Brain microvascular endothelial cell (primary cell): ENCODE data around the gene GUCA2A.

Source experiments
- DNase-seq: peaks from one replicate; pipeline ENCODE4 v3.0.0-alpha.2; 2020
- H3K27ac ChIP-seq: fragments of 250-450 bp; sonication (Bioruptor Pico); 2 replicates; pipeline ENCODE4 v1.5.1; 2020; ENCODE audit warnings: mild to moderate bottlenecking, moderate library complexity
- H3K27me3 ChIP-seq: fragments of 250-450 bp; sonication (Bioruptor Pico); replicated peaks from 2 replicates; pipeline ENCODE4 v1.5.1; 2020; ENCODE audit warnings: mild to moderate bottlenecking
- H3K36me3 ChIP-seq: fragments of 250-450 bp; sonication (Bioruptor Pico); replicated peaks from 2 replicates; pipeline ENCODE4 v1.5.1; 2020; ENCODE audit warnings: mild to moderate bottlenecking
- H3K4me3 ChIP-seq: 2 replicates; pipeline ENCODE4 v1.5.1; 2011; ENCODE audit warnings: low read depth, mild to moderate bottlenecking, control low read depth, low read length, moderate library complexity
- in situ Hi-C: cut with HindIII; loops from 2 replicates; pipeline ENCODE4 v1.10.0; 2017; ENCODE audit warnings: low sequenced_read_pairs, low pct_ligation_motif_present
- TF ChIP-seq, protein P1 (sequence below): IDR thresholded peaks from 2 replicates; pipeline ENCODE4 v1.5.1; 2011; ENCODE audit warnings: low read depth, mild to moderate bottlenecking, moderate library complexity, low read length, control low read depth, inconsistent platforms; ENCODE audit errors: missing control alignments

GUCA2A gene

DNA sequence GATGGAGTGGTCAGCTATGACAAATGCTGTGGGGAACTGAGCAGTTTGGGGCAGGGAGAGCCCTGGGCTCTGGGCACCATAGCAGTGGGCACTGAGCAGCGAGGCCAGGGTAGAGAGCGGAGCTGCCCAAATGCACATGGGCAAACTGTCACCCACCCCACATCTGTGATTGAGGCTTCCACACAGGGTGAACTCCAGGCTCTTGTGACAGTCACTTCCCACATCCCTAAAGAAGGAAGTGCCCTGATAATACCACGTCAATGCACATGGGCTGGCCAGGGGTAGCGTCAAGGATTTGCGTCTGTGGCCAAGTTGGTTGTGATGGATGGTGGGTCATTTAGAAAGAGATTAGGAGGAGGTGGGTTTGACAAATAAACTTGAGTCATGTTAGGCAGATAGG is 13.9 kb downstream of the GUCA2A start:
- Histone ChIP-seq H3K4me3 (no peak overlapping the region), H3K27me3 (peaks cover 6% of the 10 kb centered on the region), H3K27ac (no peak overlapping the region), H3K36me3 (no peaks in the 10 kb centered on the region)
- no peak for DNase-seq
- in situ Hi-C loops, result no loop called here
- TF ChIP-seq, protein P1, sequence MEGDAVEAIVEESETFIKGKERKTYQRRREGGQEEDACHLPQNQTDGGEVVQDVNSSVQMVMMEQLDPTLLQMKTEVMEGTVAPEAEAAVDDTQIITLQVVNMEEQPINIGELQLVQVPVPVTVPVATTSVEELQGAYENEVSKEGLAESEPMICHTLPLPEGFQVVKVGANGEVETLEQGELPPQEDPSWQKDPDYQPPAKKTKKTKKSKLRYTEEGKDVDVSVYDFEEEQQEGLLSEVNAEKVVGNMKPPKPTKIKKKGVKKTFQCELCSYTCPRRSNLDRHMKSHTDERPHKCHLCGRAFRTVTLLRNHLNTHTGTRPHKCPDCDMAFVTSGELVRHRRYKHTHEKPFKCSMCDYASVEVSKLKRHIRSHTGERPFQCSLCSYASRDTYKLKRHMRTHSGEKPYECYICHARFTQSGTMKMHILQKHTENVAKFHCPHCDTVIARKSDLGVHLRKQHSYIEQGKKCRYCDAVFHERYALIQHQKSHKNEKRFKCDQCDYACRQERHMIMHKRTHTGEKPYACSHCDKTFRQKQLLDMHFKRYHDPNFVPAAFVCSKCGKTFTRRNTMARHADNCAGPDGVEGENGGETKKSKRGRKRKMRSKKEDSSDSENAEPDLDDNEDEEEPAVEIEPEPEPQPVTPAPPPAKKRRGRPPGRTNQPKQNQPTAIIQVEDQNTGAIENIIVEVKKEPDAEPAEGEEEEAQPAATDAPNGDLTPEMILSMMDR, result no peak

DNA sequence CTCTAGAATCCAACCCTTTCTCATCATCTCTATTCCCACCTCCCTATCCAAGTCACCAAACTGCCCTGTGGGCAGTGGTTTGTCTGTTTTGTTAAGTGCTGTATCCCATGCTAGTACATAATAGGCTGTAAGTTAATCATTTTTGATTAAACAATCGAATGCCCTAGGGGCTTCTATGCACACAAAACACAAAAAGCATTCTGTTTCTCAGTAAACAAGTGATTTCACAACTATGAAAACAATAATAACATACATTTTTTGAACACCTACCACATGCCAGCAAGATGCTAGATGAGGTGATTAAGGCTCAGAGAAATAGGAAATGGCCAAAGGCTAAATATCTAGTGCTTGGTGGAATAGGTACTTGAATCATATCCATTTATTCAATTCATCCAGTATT is 16.4 kb downstream of the GUCA2A start:
- H3K27me3 ChIP-seq, result peaks cover 17% of the 10 kb centered on the region

DNA sequence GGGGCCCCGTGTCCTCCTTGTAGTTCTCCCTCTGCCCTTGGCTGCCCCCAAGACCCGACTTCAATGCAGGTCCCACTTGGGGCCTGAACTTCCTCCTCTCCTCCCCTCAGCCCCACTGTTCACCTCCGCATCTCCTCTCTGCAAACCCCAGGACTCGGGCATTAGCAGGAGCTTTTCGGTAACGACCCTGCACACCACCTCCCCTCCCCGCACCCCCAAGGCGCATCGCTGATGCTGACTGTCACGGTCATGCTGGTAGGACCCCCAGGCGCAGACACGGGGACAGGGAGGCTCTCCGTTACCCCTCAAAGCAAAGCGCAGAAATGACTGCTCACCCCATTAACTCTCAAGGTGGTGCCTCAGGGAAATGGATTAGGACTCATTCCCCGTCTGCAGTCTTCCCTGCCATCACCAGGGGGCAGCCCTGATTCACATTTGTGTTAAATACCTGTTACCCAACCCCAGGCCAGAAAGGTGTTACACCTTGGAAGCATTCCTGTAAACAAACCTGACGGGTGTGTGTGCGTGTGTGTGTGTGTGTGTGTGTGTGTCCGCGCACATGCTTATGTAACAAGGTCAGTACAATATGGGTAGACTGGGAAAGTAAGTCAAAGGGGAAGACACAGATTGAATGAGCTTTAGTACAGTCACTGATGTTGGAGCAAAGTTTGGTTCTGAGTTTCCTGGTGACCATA is 17.8 kb downstream of the GUCA2A start:
- H3K27ac ChIP-seq, result no peak overlapping the region
- DNase-seq, result peak; percentile 56
- no peak overlapping the region for H3K4me3 ChIP-seq
- in situ Hi-C loops, result no loop called here
- H3K36me3 ChIP-seq, result no peaks in the 10 kb centered on the region
- H3K27me3 ChIP-seq, result peaks cover 17% of the 10 kb centered on the region
- TF ChIP-seq, protein P1, result peak; percentile 94

More for the DNA sequence above, 16.4 kb downstream of the GUCA2A start:
- no peak overlapping the region for H3K4me3 ChIP-seq
- no peak overlapping the region for H3K27ac ChIP-seq
- H3K36me3 ChIP-seq, result no peaks in the 10 kb centered on the region
- in situ Hi-C loops, result no loop called here
- no peak for DNase-seq
- TF ChIP-seq, protein P1, result no peak

DNA sequence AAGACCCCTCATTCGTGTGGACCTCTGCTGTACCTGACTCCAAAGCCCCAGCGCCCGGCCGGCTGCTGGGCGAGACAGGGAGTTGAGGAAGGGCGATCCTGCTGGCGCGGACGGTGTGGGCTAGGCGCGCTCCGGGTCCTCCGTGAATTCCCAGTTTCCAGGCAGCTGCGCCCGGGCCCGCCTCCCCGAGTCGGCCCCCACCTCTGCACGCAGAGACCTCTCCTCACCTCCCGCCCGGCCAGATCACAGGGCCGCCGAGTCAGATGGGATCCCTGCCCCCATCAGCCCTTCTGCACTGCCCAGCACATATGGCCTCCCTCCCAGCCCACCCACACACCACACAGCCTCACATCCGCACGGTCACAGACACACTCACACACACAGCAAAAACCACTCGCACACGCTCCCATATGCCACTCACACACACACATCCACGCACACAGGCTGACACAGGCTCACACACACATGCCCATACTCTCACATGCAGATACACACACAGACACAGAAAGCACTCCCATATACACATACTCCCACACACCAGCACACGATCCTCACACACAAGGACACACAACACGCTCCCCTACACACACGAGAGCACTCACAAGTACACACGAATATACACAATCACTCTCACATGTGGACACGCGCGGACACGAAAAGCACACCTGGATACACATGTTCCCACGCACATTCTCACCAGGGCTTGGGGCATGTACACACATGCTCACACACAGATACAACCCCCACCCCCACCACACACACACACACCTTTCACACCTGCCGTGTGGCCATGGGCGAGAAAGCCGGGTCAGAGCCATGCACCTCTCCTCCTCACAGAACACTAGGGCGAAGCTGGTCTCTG is 18.6 kb downstream of the GUCA2A start:
- H3K36me3 ChIP-seq, result no peaks in the 10 kb centered on the region
- no peak for DNase-seq
- H3K27ac ChIP-seq, result no peak overlapping the region
- no peak overlapping the region for H3K4me3 ChIP-seq
- peaks cover 17% of the 10 kb centered on the region for H3K27me3 ChIP-seq
- in situ Hi-C loops, result no loop called here
- TF ChIP-seq, protein P1, result no peak

DNA sequence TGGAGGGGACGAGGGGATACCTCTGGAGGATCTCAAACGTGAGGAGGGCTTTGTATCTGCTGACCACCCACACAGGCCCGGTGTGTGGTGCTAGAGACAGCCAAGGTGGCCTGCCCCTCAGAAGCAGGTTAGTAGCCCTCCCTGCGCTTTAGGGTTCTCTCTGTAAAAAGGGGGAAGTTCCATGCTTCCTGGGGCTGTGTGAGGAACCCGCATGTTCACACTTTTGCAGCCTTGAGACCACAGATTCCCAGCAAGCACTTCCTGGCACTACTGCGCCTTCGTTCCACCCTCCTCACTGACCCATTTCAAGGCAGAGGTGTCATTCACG is 19.2 kb downstream of the GUCA2A start:
- in situ Hi-C loops, result no loop called here
- TF ChIP-seq, protein P1, result no peak
- H3K27ac ChIP-seq, result no peak overlapping the region
- no peak overlapping the region for H3K4me3 ChIP-seq
- peaks cover 17% of the 10 kb centered on the region for H3K27me3 ChIP-seq
- no peaks in the 10 kb centered on the region for H3K36me3 ChIP-seq
- no peak for DNase-seq
